ENCODE data around the gene GPR155.

DNA sequence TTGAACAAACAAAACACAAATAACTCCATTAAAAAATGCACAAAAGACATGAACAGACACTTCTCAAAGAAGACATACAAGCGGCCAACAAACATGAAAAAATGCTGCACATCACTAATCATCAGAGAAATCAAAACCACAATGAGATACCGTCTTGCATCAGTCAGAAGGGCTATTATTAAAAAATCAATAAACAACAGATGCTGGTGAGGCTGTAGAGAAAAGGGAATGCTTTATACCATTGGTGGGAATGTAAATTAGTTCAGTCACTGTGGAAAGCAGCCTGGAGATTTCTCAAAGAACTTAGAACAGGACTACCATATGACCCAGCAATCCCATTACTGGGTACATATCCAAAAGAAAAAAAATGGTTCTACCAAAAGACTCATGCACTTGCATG lies 37.8 kb downstream of the GPR155 start:
- TF ChIP-seq CTCF (IDR thresholded peaks at IDR 0.05) (no peak), EP300 (IDR thresholded peaks at IDR 0.05) (no peak), POLR2A (IDR thresholded peaks at IDR 0.05) (no peak), POLR2AphosphoS5 (IDR thresholded peaks at IDR 0.05) (no peak)

All from suprapubic skin (tissue), 4 donors.